Measurements from ENCODE around the gene DNAI1. TPM values are rescaled to one million over a fixed set of nuclear protein-coding genes. Genes with fewer than 3 reads are reported as not detected.
A peak's percentile ranks its signal among the peaks of the same experiment; 100 is the strongest.

DNAI1 gene
- total RNA-seq, 6 experiments from 2014 or later: not detected

DNA sequence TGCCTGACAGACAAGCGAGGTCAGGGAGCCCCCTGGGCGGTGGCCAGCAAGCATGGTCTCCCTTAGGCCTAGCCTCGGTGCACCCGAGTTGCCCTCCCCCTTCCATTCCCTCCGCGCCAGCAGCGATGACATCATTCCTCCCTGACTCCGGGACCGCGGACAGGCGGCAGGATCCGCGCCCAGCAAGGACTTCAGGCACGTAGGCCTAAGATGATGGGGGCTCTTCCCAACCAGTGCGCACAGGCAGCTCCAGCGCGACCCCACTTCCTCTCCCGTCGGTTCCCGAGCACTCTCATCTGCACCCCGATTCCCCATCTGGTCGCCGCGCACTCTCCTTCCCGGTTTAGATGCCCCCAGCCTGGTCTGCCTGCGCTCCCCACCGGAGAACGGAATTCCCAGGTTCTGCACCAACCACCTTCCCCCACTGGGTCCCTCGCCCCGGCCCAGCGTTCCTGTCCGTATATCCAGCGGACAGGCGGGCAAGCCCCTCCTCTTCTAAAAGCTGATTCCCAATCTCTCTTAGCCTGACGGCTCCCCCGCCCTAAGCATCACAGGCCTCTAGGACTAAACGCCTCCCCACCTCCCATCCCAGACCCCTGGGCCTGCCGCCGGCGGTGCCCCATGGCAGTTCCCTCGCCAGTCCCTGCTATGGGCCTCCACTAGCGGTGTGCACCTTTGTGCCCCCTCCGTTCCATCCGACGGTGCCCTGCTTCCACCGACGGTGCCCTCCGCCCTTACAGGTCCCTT lies 1.2 kb upstream of the DNAI1 start:
- TF ChIP-seq, protein P1, sequence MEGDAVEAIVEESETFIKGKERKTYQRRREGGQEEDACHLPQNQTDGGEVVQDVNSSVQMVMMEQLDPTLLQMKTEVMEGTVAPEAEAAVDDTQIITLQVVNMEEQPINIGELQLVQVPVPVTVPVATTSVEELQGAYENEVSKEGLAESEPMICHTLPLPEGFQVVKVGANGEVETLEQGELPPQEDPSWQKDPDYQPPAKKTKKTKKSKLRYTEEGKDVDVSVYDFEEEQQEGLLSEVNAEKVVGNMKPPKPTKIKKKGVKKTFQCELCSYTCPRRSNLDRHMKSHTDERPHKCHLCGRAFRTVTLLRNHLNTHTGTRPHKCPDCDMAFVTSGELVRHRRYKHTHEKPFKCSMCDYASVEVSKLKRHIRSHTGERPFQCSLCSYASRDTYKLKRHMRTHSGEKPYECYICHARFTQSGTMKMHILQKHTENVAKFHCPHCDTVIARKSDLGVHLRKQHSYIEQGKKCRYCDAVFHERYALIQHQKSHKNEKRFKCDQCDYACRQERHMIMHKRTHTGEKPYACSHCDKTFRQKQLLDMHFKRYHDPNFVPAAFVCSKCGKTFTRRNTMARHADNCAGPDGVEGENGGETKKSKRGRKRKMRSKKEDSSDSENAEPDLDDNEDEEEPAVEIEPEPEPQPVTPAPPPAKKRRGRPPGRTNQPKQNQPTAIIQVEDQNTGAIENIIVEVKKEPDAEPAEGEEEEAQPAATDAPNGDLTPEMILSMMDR (IDR thresholded peaks at IDR 0.05): no peak
- peak; percentile 61 for DNase-seq
- Mint-ChIP-seq H3K36me3 (ENCODE audit: low read depth) (peaks cover 8% of the 10 kb centered on the region; the same call in 1 of the 2 replicates), H3K9me3 (no peaks in the 10 kb centered on the region), H3K4me3 (peak overlapping the region; percentile 100), H3K4me1 (ENCODE audit: low read depth) (peaks cover 58% of the 10 kb centered on the region), H3K27me3 (ENCODE audit: insufficient read depth) (peaks cover 9% of the 10 kb centered on the region), H3K27ac (peak overlapping the region; percentile 95)

DNA sequence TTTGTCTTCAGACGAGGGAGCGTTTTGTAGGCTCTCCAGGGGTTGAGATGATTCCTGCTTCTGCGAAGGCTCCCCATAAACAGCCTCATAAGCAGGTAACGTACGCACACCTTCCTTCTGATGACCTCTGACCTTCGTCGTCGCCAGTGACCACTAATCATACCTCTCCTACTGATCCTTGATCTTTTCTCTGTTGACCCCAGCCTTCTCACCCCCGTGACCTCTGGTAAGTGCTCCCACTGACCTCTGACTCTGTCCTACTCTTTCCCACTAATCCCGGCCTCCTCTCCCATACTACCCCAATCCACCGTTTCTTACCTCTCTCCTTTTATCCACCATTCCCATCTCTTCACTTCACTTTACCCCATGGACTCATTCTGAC lies 345 bp downstream of the DNAI1 start:
- peaks cover 9% of the 10 kb centered on the region for H3K27me3 Mint-ChIP-seq (ENCODE audit: insufficient read depth)
- H3K27ac Mint-ChIP-seq: peak overlapping the region; percentile 81
- H3K4me3 Mint-ChIP-seq: peak overlapping the region; percentile 100

DNA sequence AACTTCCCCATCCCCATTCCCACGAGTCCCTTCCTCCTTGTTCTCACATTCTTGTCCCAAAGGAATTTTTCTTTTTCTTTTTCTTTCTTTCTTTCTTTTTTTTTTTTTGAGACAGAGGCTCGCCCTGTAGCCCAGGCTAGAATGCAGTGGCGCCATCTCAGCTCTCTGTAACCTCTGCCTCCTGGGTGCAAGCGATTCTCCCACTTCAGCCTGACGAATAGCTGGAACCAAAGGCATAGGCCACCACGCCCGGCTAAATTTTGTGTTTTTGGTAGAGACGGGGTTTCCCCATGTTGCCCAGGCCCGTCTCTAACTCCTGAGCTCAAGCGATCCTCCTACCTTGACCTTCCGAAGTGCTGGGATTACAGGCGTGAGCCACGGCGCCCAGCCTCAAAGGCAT lies 751 bp downstream of the DNAI1 start:
- Mint-ChIP-seq H3K36me3 (ENCODE audit: low read depth) (peaks cover 8% of the 10 kb centered on the region; the same call in 1 of the 2 replicates), H3K4me3 (peak overlapping the region; percentile 100), H3K27me3 (ENCODE audit: insufficient read depth) (peaks cover 9% of the 10 kb centered on the region), H3K27ac (peak overlapping the region; percentile 81; the same call in 1 of the 2 replicates), H3K9me3 (no peaks in the 10 kb centered on the region), H3K4me1 (ENCODE audit: low read depth) (peaks cover 45% of the 10 kb centered on the region)
- TF ChIP-seq, protein P1 (IDR thresholded peaks at IDR 0.05): no peak
- no peak for DNase-seq

More for the DNA sequence above, 345 bp downstream of the DNAI1 start:
- Mint-ChIP-seq H3K9me3 (no peaks in the 10 kb centered on the region), H3K4me1 (ENCODE audit: low read depth) (peaks cover 47% of the 10 kb centered on the region), H3K36me3 (ENCODE audit: low read depth) (peaks cover 8% of the 10 kb centered on the region; the same call in 1 of the 2 replicates)
- no peak for DNase-seq
- TF ChIP-seq, protein P1 (IDR thresholded peaks at IDR 0.05): no peak

DNA sequence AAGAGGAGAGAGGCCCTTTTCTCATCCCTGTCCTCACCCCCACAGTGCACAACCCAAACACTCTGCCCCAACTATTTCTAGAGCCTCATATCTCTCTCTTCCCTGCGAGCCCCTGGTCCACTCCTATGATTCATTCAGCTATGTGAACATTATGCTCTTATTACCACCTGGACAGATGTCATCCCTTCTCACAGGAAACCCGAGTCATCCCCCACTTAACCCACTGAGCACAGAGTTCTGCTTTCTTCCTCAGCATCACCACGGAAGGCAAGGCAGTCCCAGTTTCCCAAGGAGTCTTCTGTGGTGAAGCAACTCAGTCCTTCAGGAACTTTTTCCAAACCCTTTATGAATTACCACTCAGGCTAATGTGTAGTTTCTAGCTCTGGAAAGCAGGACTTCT lies 1.3 kb downstream of the DNAI1 start:
- H3K27ac Mint-ChIP-seq: no peak overlapping the region
- H3K27me3 Mint-ChIP-seq (ENCODE audit: insufficient read depth): peaks cover 9% of the 10 kb centered on the region

DNA sequence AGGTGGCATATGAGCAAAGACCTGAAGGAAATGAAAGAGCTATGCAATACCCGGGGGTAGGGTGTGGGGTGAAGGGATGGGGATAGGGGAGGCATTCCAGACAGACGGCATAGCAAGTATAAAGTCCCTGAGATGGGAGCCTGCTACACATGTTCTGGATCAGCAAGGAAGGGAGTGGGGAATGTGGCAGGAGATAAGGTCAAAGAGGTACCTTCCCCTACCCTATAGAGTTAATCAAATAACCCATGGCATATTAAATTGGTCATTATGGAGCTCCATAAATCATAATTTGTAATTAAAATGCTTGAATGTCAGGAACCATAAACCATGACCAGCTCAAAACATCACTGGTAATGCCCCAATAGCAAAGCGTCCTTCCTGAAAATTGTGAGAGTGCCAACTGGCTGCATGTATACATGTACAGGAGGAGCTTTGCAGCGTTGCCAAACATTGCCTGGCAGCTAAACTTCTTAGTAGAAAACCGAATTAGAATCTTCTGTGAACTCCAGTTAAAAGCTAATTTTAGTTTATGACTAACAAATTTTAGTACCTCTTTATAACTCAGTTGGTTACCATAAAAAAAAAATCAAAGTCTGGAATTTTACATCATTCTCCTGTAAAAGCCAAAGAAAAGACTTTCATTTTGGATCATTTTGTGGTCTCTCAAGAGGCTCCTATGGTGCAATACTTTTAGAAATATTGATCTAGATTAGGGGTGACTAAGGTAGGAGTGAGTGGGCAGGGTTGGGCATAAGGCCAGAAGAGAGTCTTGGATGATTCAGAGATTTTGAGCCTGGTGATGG lies 4.7 kb downstream of the DNAI1 start:
- H3K4me3 Mint-ChIP-seq: 0 out of 2 replicates have a peak overlapping the region, but pooled peaks have one; percentile 26
- TF ChIP-seq, protein P1 (IDR thresholded peaks at IDR 0.05): no peak
- peak; percentile 86 for DNase-seq
- no peaks in the 10 kb centered on the region for H3K36me3 Mint-ChIP-seq (ENCODE audit: low read depth)
- H3K9me3 Mint-ChIP-seq: no peaks in the 10 kb centered on the region
- H3K27ac Mint-ChIP-seq: no peak overlapping the region
- peaks cover 16% of the 10 kb centered on the region for H3K27me3 Mint-ChIP-seq (ENCODE audit: insufficient read depth)
- H3K4me1 Mint-ChIP-seq (ENCODE audit: low read depth): peaks cover 17% of the 10 kb centered on the region

More for the DNA sequence above, 1.3 kb downstream of the DNAI1 start:
- H3K4me1 Mint-ChIP-seq (ENCODE audit: low read depth): peaks cover 39% of the 10 kb centered on the region
- peaks cover 2% of the 10 kb centered on the region; the same call in 1 of the 2 replicates for H3K36me3 Mint-ChIP-seq (ENCODE audit: low read depth)
- no peak overlapping the region for H3K4me3 Mint-ChIP-seq
- DNase-seq: no peak
- H3K9me3 Mint-ChIP-seq: no peaks in the 10 kb centered on the region
- TF ChIP-seq, protein P1 (IDR thresholded peaks at IDR 0.05): no peak

Data from HFFc6 (cell line).